Type B pancreatic cell (in vitro differentiated cells): ENCODE measurements around the gene MFSD2B. TPM values are rescaled to one million over a fixed set of nuclear protein-coding genes. Genes with fewer than 3 reads are reported as not detected.
"Not testable (repeated sequence)": the region's sequence is repeated elsewhere in the genome, so short reads cannot be mapped to it uniquely, and the experiment has no call there.

ENCODE experiments used
- DNase-seq: peaks from one replicate; pipeline ENCODE4 v3.0.0; 2021; ENCODE audit warnings: mixed read lengths; ENCODE audit not compliant: unreplicated experiment; ENCODE audit errors: extremely low spot score
- H3K27ac Mint-ChIP-seq: 2 replicates; pipeline ENCODE4 v1.8.0; 2021; ENCODE audit warnings: mild to moderate bottlenecking, mixed read lengths
- H3K27me3 Mint-ChIP-seq: 2 replicates; pipeline ENCODE4 v1.8.0; 2021; ENCODE audit warnings: mixed read lengths
- H3K36me3 Mint-ChIP-seq: 2 replicates; pipeline ENCODE4 v1.8.0; 2021; ENCODE audit warnings: mixed read lengths
- H3K4me1 Mint-ChIP-seq: one replicate; pipeline ENCODE4 v1.8.0; 2021; ENCODE audit warnings: mixed read lengths; ENCODE audit not compliant: unreplicated experiment
- H3K4me3 Mint-ChIP-seq: 2 replicates; pipeline ENCODE4 v1.8.0; 2021; ENCODE audit warnings: mild to moderate bottlenecking, mixed read lengths
- H3K9me3 Mint-ChIP-seq: 2 replicates; pipeline ENCODE4 v1.8.0; 2021; ENCODE audit warnings: mixed read lengths
- total RNA-seq: library from RNA; stranded (reverse); gene quantifications from 2 replicates; pipeline ENCODE4 v1.2.1, GENCODE V29; 2021; ENCODE audit warnings: low replicate concordance
- TF ChIP-seq, protein P1 (sequence below): fragments of 200-600 bp; sonication (generic); conservative IDR thresholded peaks from 2 replicates; pipeline ENCODE4 v1.5.0; 2021; ENCODE audit warnings: antibody characterized with exemption, mild to moderate bottlenecking

Gene MFSD2B
- total RNA-seq, 1 donor from 2014 or later: not detected

- peaks cover 12% of the 10 kb centered on the region for H3K36me3 Mint-ChIP-seq
- no peak for DNase-seq
- no peaks in the 10 kb centered on the region for H3K9me3 Mint-ChIP-seq
- H3K27ac Mint-ChIP-seq: no peak overlapping the region
- no peaks in the 10 kb centered on the region for H3K27me3 Mint-ChIP-seq
- H3K4me3 Mint-ChIP-seq: no peak overlapping the region
- no peaks in the 10 kb centered on the region for H3K4me1 Mint-ChIP-seq
- TF ChIP-seq, protein P1, sequence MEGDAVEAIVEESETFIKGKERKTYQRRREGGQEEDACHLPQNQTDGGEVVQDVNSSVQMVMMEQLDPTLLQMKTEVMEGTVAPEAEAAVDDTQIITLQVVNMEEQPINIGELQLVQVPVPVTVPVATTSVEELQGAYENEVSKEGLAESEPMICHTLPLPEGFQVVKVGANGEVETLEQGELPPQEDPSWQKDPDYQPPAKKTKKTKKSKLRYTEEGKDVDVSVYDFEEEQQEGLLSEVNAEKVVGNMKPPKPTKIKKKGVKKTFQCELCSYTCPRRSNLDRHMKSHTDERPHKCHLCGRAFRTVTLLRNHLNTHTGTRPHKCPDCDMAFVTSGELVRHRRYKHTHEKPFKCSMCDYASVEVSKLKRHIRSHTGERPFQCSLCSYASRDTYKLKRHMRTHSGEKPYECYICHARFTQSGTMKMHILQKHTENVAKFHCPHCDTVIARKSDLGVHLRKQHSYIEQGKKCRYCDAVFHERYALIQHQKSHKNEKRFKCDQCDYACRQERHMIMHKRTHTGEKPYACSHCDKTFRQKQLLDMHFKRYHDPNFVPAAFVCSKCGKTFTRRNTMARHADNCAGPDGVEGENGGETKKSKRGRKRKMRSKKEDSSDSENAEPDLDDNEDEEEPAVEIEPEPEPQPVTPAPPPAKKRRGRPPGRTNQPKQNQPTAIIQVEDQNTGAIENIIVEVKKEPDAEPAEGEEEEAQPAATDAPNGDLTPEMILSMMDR: no peak
These were observed 15.2 kb downstream of the MFSD2B start for GRCh38 chr2:24024996-24025663.

DNA sequence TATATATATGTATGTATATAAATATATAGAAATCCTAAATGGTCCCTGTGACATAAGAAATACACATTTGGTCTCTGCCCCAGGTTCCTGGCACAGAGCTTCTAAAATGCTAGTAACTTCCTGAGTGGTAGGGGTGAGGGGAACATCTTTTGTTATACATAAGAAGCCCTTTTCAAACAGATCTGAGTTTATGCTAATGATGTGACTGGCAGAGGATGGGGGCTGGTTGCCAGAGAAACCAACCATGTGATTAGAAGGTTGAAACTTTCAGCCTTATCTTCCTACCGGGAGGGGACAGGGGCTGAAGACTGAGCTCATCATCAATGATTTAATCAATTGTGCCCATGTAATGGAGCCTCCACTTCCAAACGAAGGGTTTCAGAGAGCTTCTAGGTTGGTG is 16.3 kb downstream of the MFSD2B start:
- no peak overlapping the region for H3K27ac Mint-ChIP-seq
- H3K27me3 Mint-ChIP-seq: no peaks in the 10 kb centered on the region
- peaks cover 20% of the 10 kb centered on the region for H3K36me3 Mint-ChIP-seq
- no peak for DNase-seq
- no peak overlapping the region for H3K4me3 Mint-ChIP-seq
- TF ChIP-seq, protein P1: no peak
- H3K4me1 Mint-ChIP-seq: no peaks in the 10 kb centered on the region
- no peaks in the 10 kb centered on the region for H3K9me3 Mint-ChIP-seq

GRCh38 chr2:24038786-24039499 is 29.1 kb downstream of the MFSD2B start:
- TF ChIP-seq, protein P1: no peak
- no peaks in the 10 kb centered on the region for H3K27me3 Mint-ChIP-seq
- no peak for DNase-seq
- H3K4me3 Mint-ChIP-seq: no peak overlapping the region
- H3K27ac Mint-ChIP-seq: no peak overlapping the region
- H3K36me3 Mint-ChIP-seq: peaks cover 20% of the 10 kb centered on the region
- no peaks in the 10 kb centered on the region for H3K9me3 Mint-ChIP-seq
- H3K4me1 Mint-ChIP-seq: no peaks in the 10 kb centered on the region

DNA sequence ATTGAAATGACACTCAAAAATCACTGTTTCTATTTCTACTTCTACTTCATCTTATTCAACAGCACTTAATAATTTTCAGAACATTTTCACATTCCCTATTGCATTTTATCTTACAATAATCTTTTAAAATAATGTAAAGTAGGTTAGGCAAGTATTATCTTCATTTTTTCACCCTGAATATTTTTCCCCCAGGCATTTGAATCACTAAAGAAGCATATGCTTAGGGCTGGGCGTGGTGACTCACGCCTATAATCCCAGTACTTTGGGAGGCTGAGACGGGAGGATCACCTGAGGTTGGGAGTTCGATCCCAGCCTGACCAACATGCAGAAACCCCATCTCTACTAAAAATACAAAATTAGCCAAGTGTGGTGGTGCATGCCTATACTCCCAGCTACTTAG is 30.6 kb downstream of the MFSD2B start:
- Mint-ChIP-seq H3K27ac (no peak overlapping the region), H3K4me1 (peaks cover 5% of the 10 kb centered on the region), H3K9me3 (no peaks in the 10 kb centered on the region), H3K27me3 (no peaks in the 10 kb centered on the region), H3K4me3 (no peak overlapping the region), H3K36me3 (peaks cover 21% of the 10 kb centered on the region)
- TF ChIP-seq, protein P1: no peak
- DNase-seq: no peak

DNA sequence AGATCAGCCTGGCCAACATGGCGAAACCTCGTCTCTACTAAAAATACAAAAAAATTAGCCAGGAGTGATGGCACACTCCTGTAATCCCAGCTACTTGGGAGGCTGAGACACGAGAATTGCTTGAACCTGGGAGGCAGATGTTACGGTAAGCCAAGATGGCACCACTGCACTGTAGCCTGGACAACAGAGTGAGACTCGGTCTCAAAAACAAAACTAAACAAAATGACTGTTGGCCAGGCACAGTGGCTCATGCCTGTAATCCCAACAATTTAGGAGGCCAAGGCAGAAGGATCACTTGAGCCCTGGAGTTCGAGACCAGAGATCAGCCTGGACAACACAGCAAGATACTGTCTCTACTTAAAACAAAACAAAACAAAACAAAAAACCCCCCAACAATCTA is 33.2 kb downstream of the MFSD2B start:
- not testable (repeated sequence) for H3K4me3 Mint-ChIP-seq, H3K27me3 Mint-ChIP-seq, H3K27ac Mint-ChIP-seq, H3K9me3 Mint-ChIP-seq, DNase-seq
- Mint-ChIP-seq H3K4me1 (peaks cover 15% of the 10 kb centered on the region), H3K36me3 (peaks cover 13% of the 10 kb centered on the region)
